A549 (cell line): Measurements from ENCODE around the gene TCF4. TPM values are rescaled to one million over a fixed set of nuclear protein-coding genes. Genes with fewer than 3 reads are reported as not detected.

Experiments used
- ATAC-seq, 2 experiments: fragments of 200-7000 bp in 1 of 2; fragments of >200 bp in 1 of 2; cut with Nextera tagmentation in 1 of 2; cut with Tn5 transposase in 1 of 2; 3 replicates each; pipeline versions ENCODE4 v1.8.0 to v1.9.1; 2018 to 2020; ENCODE audit warnings: mild to moderate bottlenecking in 1 of 2, moderate library complexity in 1 of 2
- CTCF ChIA-PET: fragments of 300-600 bp; sonication (Branson Sonifier 250); formaldehyde crosslinking; extraction: SDS; loops from one replicate; lab custom pipeline; 2021; ENCODE audit warnings: antibody characterized with exemption, inconsistent platforms; lab: Yijun Ruan, JAX
- POLR2A ChIA-PET: fragments of 350-600 bp; formaldehyde crosslinking; extraction: SDS; loops from one replicate; lab custom pipeline; 2021; ENCODE audit warnings: antibody characterized with exemption, inconsistent platforms; lab: Yijun Ruan, JAX
- DNase-seq, 2 experiments: peaks; one replicate each; pipeline versions ENCODE4 v3.0.0 to v3.0.0-alpha.2; 2011 to 2016; ENCODE audit warnings: low read depth in 1 of 2, low spot score in 1 of 2
- FAIRE-seq: peaks from 2 replicates; lab custom pipeline; 2011; peaks lifted over from hg19 to GRCh38; lab: Jason Lieb, UNC
- H3K27ac ChIP-seq, 2 experiments: fragments of >200 bp; sonication (Bioruptor Twin); formaldehyde crosslinking; 3 replicates each; pipeline ENCODE4 v1.5.1; 2016 to 2017
- H3K4me1 ChIP-seq: fragments of >200 bp; sonication (Bioruptor Twin); formaldehyde crosslinking; 3 replicates; pipeline ENCODE4 v1.6.1; 2016
- H3K4me2 ChIP-seq: fragments of >200 bp; sonication (Bioruptor Twin); formaldehyde crosslinking; 3 replicates; pipeline ENCODE4 v1.6.1; 2016
- H3K4me3 ChIP-seq: fragments of >200 bp; sonication (Bioruptor Twin); formaldehyde crosslinking; 3 replicates; pipeline ENCODE4 v1.5.1; 2016
- H3K9me3 ChIP-seq: fragments of >200 bp; sonication (Bioruptor Twin); formaldehyde crosslinking; 3 replicates; pipeline ENCODE4 v1.6.1; 2016
- BHLHE40 ChIP-seq: IDR thresholded peaks from 2 replicates; pipeline ENCODE4 v1.6.1; 2012; ENCODE audit warnings: low read depth, low read length, inconsistent platforms
- CEBPB ChIP-seq, 2 experiments: fragments of >200 bp in 1 of 2; sonication (Bioruptor Twin) in 1 of 2; formaldehyde crosslinking in 1 of 2; IDR thresholded peaks; 2 replicates each; pipeline ENCODE4 v1.6.1; 2012 to 2016
- CHD2 ChIP-seq: fragments of 150-350 bp; IDR thresholded peaks from 2 replicates; pipeline ENCODE4 v1.6.1; 2014; ENCODE audit warnings: low read length; ENCODE audit not compliant: partially characterized antibody
- CHD4 ChIP-seq: fragments of 200-600 bp; sonication (generic); IDR thresholded peaks from 2 replicates; pipeline ENCODE4 v1.6.1; 2016; ENCODE audit warnings: antibody characterized with exemption, mild to moderate bottlenecking, borderline replicate concordance
- EHMT2 ChIP-seq: fragments of 200-600 bp; sonication (generic); IDR thresholded peaks from 2 replicates; pipeline ENCODE4 v1.6.1; 2016; ENCODE audit warnings: antibody characterized with exemption, low read depth, mild to moderate bottlenecking, moderate library complexity
- ELK1 ChIP-seq: fragments of 150-350 bp; IDR thresholded peaks from 2 replicates; pipeline ENCODE4 v1.6.1; 2014; ENCODE audit warnings: low read depth, mild to moderate bottlenecking, low read length
- EP300 ChIP-seq, 2 experiments: fragments of >200 bp; sonication (Bioruptor Twin); formaldehyde crosslinking; IDR thresholded peaks; 2 replicates in 1 of 2; 3 replicates in 1 of 2; pipeline ENCODE4 v1.6.1; 2016 to 2017
- FOXS1 ChIP-seq: fragments of 250-450 bp; sonication (Bioruptor Pico); IDR thresholded peaks from 2 replicates; pipeline ENCODE4 v1.5.0; 2020; ENCODE audit warnings: mild to moderate bottlenecking, moderate library complexity
- HDAC2 ChIP-seq: fragments of 200-600 bp; sonication (generic); IDR thresholded peaks from 2 replicates; pipeline ENCODE4 v1.6.1; 2016
- HEYL ChIP-seq: fragments of 250-450 bp; sonication (Bioruptor Pico); IDR thresholded peaks from 2 replicates; pipeline ENCODE4 v1.8.0; 2021; ENCODE audit warnings: mild to moderate bottlenecking, moderate library complexity
- HMGXB4 ChIP-seq: fragments of 250-450 bp; sonication (Bioruptor Pico); IDR thresholded peaks from 2 replicates; pipeline ENCODE4 v1.5.0; 2021; ENCODE audit warnings: mild to moderate bottlenecking, moderate library complexity, borderline replicate concordance
- HOXB13 ChIP-seq: fragments of 250-450 bp; sonication (Bioruptor Pico); IDR thresholded peaks from 2 replicates; pipeline ENCODE4 v1.5.0; 2020; ENCODE audit warnings: low read depth, mild to moderate bottlenecking, moderate library complexity
- KDM1A ChIP-seq: fragments of 200-600 bp; sonication (generic); IDR thresholded peaks from 2 replicates; pipeline ENCODE4 v1.6.1; 2016; ENCODE audit warnings: low read depth, mild to moderate bottlenecking
- KDM5A ChIP-seq: fragments of 200-600 bp; sonication (generic); IDR thresholded peaks from 2 replicates; pipeline ENCODE4 v1.6.1; 2016; ENCODE audit warnings: antibody characterized with exemption, mild to moderate bottlenecking
- MAFK ChIP-seq: fragments of 450-650 bp; IDR thresholded peaks from 2 replicates; pipeline ENCODE4 v1.6.1; 2014; ENCODE audit not compliant: partially characterized antibody
- MAZ ChIP-seq: fragments of 150-350 bp; IDR thresholded peaks from 2 replicates; pipeline ENCODE4 v1.6.1; 2014; ENCODE audit warnings: antibody characterized with exemption, low read depth, low read length, borderline replicate concordance
- NPAS2 ChIP-seq: fragments of 250-450 bp; sonication (Bioruptor Pico); IDR thresholded peaks from 2 replicates; pipeline ENCODE4 v1.8.0; 2022; ENCODE audit warnings: mild to moderate bottlenecking, moderate library complexity, borderline replicate concordance
- PHF8 ChIP-seq: fragments of 200-600 bp; sonication (generic); IDR thresholded peaks from 2 replicates; pipeline ENCODE4 v1.6.1; 2016; ENCODE audit warnings: low read depth, mild to moderate bottlenecking, antibody characterized with exemption, moderate library complexity, borderline replicate concordance
- POLR2A ChIP-seq: IDR thresholded peaks from 2 replicates; pipeline ENCODE4 v1.6.1; 2012; ENCODE audit warnings: mild to moderate bottlenecking, low read length
- RARB ChIP-seq: fragments of 250-450 bp; sonication (Bioruptor Pico); IDR thresholded peaks from 2 replicates; pipeline ENCODE4 v1.8.0; 2021; ENCODE audit warnings: mild to moderate bottlenecking, moderate library complexity
- REST ChIP-seq: fragments of 200-600 bp; sonication (generic); IDR thresholded peaks from 2 replicates; pipeline ENCODE4 v1.6.1; 2016; ENCODE audit warnings: antibody characterized with exemption, mild to moderate bottlenecking, moderate library complexity
- RFX5 ChIP-seq: fragments of 450-650 bp; IDR thresholded peaks from 2 replicates; pipeline ENCODE4 v1.7.1; 2014; ENCODE audit warnings: antibody characterized with exemption, mild to moderate bottlenecking, moderate library complexity
- SMC3 ChIP-seq: fragments of >200 bp; sonication (Bioruptor Twin); formaldehyde crosslinking; IDR thresholded peaks from 3 replicates; pipeline ENCODE4 v1.6.1; 2018; ENCODE audit warnings: inconsistent platforms
- SREBF2 ChIP-seq: fragments of 450-650 bp; IDR thresholded peaks from 2 replicates; pipeline ENCODE4 v1.6.1; 2014; ENCODE audit warnings: mild to moderate bottlenecking, moderate library complexity
- ZFP36 ChIP-seq: fragments of 450-650 bp; IDR thresholded peaks from 2 replicates; pipeline ENCODE4 v1.6.1; 2014; ENCODE audit warnings: borderline replicate concordance; ENCODE audit not compliant: partially characterized antibody
- ZSCAN20 ChIP-seq: fragments of 250-450 bp; sonication (Bioruptor Pico); IDR thresholded peaks from 2 replicates; pipeline ENCODE4 v1.8.0; 2022; ENCODE audit warnings: mild to moderate bottlenecking, moderate library complexity
- WGBS: methylation state at CpG from one replicate; pipeline ENCODE4 v1.1.6; 2017; ENCODE audit errors: missing lambda C conversion rate; 5-methylcytosine and 5-hydroxymethylcytosine counted together
- polyA plus RNA-seq, 4 experiments: library from polyadenylated mRNA; depleted of rRNA in 3 of 4; stranded (reverse); fragments of >200 nt; fragmentation: RNase III in 1 of 4; extraction: RNeasy Plus Mini Kit Qiagen cat#74134 plus additional on column Dnase treatment in 1 of 4; gene quantifications; 2 replicates in 3 of 4; 3 replicates in 1 of 4; pipeline ENCODE4 v1.2.3, GENCODE V29; 2011 to 2017

Gene TCF4
- polyA plus RNA-seq, 2 of the 4 experiments (the other 2 are of a cell fraction): 3.0 to 4.0 TPM

GRCh38 chr18:55253814-55254213 is 334.2 kb downstream of the TCF4 start:
- Histone ChIP-seq H3K9me3 (no peaks in the 10 kb centered on the region), H3K4me3 (no peak overlapping the region), H3K4me2 (no peak overlapping the region), H3K4me1 (peaks cover 16% of the 10 kb centered on the region; the same call in 2 of the 3 replicates), H3K27ac (no peak overlapping the region)
- TF ChIP-seq REST (no peak), CEBPB (IDR thresholded peaks at IDR 0.05) (no peak), HMGXB4 (CRISPR knock-in tag) (no peak), EHMT2 (no peak), MAFK (no peak), ZSCAN20 (CRISPR knock-in tag) (no peak), HOXB13 (CRISPR knock-in tag) (no peak), SREBF2 (no peak), ELK1 (no peak)
- FAIRE-seq (no peak), ATAC-seq (no peak), DNase-seq (no peak)
- 44% methylated on average over 1 of the region's 1 CpG for WGBS
- ChIA-PET CTCF (interaction anchor here (1.0 kb wide), 1 partner anchor 19 kb away, joined by 3 read pairs; no protein-coding TSS in a partner anchor), POLR2A (no interaction called here)

GRCh38 chr18:55252901-55253300 is 335.1 kb downstream of the TCF4 start:
- H3K9me3 ChIP-seq: no peaks in the 10 kb centered on the region
- DNase-seq (no peak), ATAC-seq (no peak), FAIRE-seq (no peak)
- no peak overlapping the region for H3K4me3 ChIP-seq
- ChIA-PET CTCF (no interaction called here), POLR2A (no interaction called here)
- no peak overlapping the region for H3K27ac ChIP-seq
- peaks cover 16% of the 10 kb centered on the region; the same call in 2 of the 3 replicates for H3K4me1 ChIP-seq
- TF ChIP-seq RARB (CRISPR knock-in tag) (no peak), FOXS1 (CRISPR knock-in tag) (no peak), CHD2 (no peak), CHD4 (no peak), HDAC2 (no peak), EP300 (IDR thresholded peaks at IDR 0.05) (no peak), PHF8 (no peak)
- WGBS: 33% methylated on average over 2 of the region's 2 CpGs
- H3K4me2 ChIP-seq: no peak overlapping the region

- ATAC-seq: no peak
- no peak overlapping the region for H3K4me3 ChIP-seq
- no peak for DNase-seq
- TF ChIP-seq MAZ: no peak
- TF ChIP-seq BHLHE40: no peak
- TF ChIP-seq KDM1A: no peak
- TF ChIP-seq HEYL: no peak
- no peak for TF ChIP-seq KDM5A
- TF ChIP-seq EHMT2: no peak
- no peak for TF ChIP-seq RFX5
- TF ChIP-seq NPAS2 (CRISPR knock-in tag): no peak
- TF ChIP-seq ZFP36: no peak
- TF ChIP-seq POLR2A: no peak
- TF ChIP-seq ZSCAN20 (CRISPR knock-in tag): no peak
- TF ChIP-seq SMC3: no peak
- CTCF ChIA-PET: no interaction called here
- H3K4me2 ChIP-seq: no peak overlapping the region
- WGBS: 93% methylated on average over 7 of the region's 7 CpGs
- POLR2A ChIA-PET: no interaction called here
- peaks cover 14% of the 10 kb centered on the region; the same call in 2 of the 3 replicates for H3K4me1 ChIP-seq
- FAIRE-seq: no peak
- H3K9me3 ChIP-seq: no peaks in the 10 kb centered on the region
- no peak overlapping the region for H3K27ac ChIP-seq
Measured at GRCh38 chr18:55252053-55252675, 335.8 kb downstream of the TCF4 start.
